ENCODE data around the gene KRT83. TPM values are rescaled to one million over a fixed set of nuclear protein-coding genes. Genes with fewer than 3 reads are reported as not detected.

Gene KRT83
- total RNA-seq (not detected in 2 replicates), polyA plus RNA-seq (not detected in 2 replicates), polyA minus RNA-seq (ENCODE audit: low replicate concordance) (not detected in 2 replicates)
- not detected in 2 replicates for polyA plus RNA-seq (2012)

- H3K4me1 ChIP-seq (ENCODE audit: control insufficient read depth, extremely low read depth, insufficient read depth, low read length): no peaks in the 10 kb centered on the region
- TF ChIP-seq CTCF (conservative IDR thresholded peaks at IDR 0.05 in 1 of 2, IDR thresholded peaks at IDR 0.05 in 1 of 2; ENCODE audit: low read depth in 1 of 2, low read length in 2 of 2) (no peak), EZH2 (IDR thresholded peaks at IDR 0.05; ENCODE audit: low read length, missing control alignments) (no peak)
- no peak within 1 kb of the TSS for H3K27ac ChIP-seq (ENCODE audit: insufficient read depth, low read length)
- no peak within 1 kb of the TSS for H3K9ac ChIP-seq (ENCODE audit: insufficient read depth, low read length)
- H2AFZ ChIP-seq (ENCODE audit: low read length): no peak within 1 kb of the TSS
- no peaks in the 10 kb centered on the region for H4K20me1 ChIP-seq (ENCODE audit: control insufficient read depth, extremely low read depth, insufficient read depth, low read length)
- H3K79me2 ChIP-seq (ENCODE audit: control insufficient read depth, insufficient read depth, low read length): no peaks in the 10 kb centered on the region
- peaks cover 36% of the 10 kb centered on the region for H3K27me3 ChIP-seq (ENCODE audit: control insufficient read depth, insufficient read depth, low read length)
- no peak within 1 kb of the TSS for H3K4me2 ChIP-seq (ENCODE audit: extremely low read depth, insufficient read depth, low read length)
- H3K4me3 ChIP-seq (replicated peaks in 1 of 4; ENCODE audit: control extremely low read depth in 1 of 4, insufficient read depth in 1 of 4, low read depth in 3 of 4, low read length in 4 of 4): no peak within 1 kb of the TSS
- no peaks in the 10 kb centered on the region for H3K36me3 ChIP-seq (ENCODE audit: control insufficient read depth, insufficient read depth, low read length)
- no peaks in the 10 kb centered on the region for H3K9me3 ChIP-seq (ENCODE audit: control insufficient read depth, insufficient read depth, low read depth, low read length)
- DNase-seq (ENCODE audit: low read depth in 2 of 2): no peak
These were observed at the start of gene KRT83 for GRCh38 chr12:52320784-52321400. KRT83 (minus strand) TSS chr12:52321398; CDS start chr12:52321335, 63 bp downstream.

- no peak overlapping the region for H3K9ac ChIP-seq (ENCODE audit: insufficient read depth, low read length)
- TF ChIP-seq CTCF (conservative IDR thresholded peaks at IDR 0.05 in 1 of 2, IDR thresholded peaks at IDR 0.05 in 1 of 2; ENCODE audit: low read depth in 1 of 2, low read length in 2 of 2): no peak
- TF ChIP-seq EZH2 (IDR thresholded peaks at IDR 0.05; ENCODE audit: low read length, missing control alignments): no peak
- H3K27ac ChIP-seq (ENCODE audit: insufficient read depth, low read length): no peak overlapping the region
- no peaks in the 10 kb centered on the region for H3K36me3 ChIP-seq (ENCODE audit: control insufficient read depth, insufficient read depth, low read length)
- H3K79me2 ChIP-seq (ENCODE audit: control insufficient read depth, insufficient read depth, low read length): no peaks in the 10 kb centered on the region
- no peak overlapping the region for H2AFZ ChIP-seq (ENCODE audit: low read length)
- H3K4me3 ChIP-seq (replicated peaks in 1 of 4; ENCODE audit: control extremely low read depth in 1 of 4, insufficient read depth in 1 of 4, low read depth in 3 of 4, low read length in 4 of 4): no peak overlapping the region
- no peaks in the 10 kb centered on the region for H4K20me1 ChIP-seq (ENCODE audit: control insufficient read depth, extremely low read depth, insufficient read depth, low read length)
- H3K27me3 ChIP-seq (ENCODE audit: control insufficient read depth, insufficient read depth, low read length): peaks cover 8% of the 10 kb centered on the region
- no peak overlapping the region for H3K4me2 ChIP-seq (ENCODE audit: extremely low read depth, insufficient read depth, low read length)
- H3K4me1 ChIP-seq (ENCODE audit: control insufficient read depth, extremely low read depth, insufficient read depth, low read length): no peaks in the 10 kb centered on the region
- no peak for DNase-seq (ENCODE audit: low read depth in 2 of 2)
- no peaks in the 10 kb centered on the region for H3K9me3 ChIP-seq (ENCODE audit: control insufficient read depth, insufficient read depth, low read depth, low read length)
These were observed 48.6 kb upstream of the KRT83 start for GRCh38 chr12:52369809-52370208.

- Histone ChIP-seq H4K20me1 (ENCODE audit: control insufficient read depth, extremely low read depth, insufficient read depth, low read length) (no peaks in the 10 kb centered on the region), H3K79me2 (ENCODE audit: control insufficient read depth, insufficient read depth, low read length) (no peaks in the 10 kb centered on the region), H3K9me3 (ENCODE audit: control insufficient read depth, insufficient read depth, low read depth, low read length) (no peaks in the 10 kb centered on the region), H3K4me2 (ENCODE audit: extremely low read depth, insufficient read depth, low read length) (no peak overlapping the region), H3K36me3 (ENCODE audit: control insufficient read depth, insufficient read depth, low read length) (no peaks in the 10 kb centered on the region), H3K4me3 (replicated peaks in 1 of 4; ENCODE audit: control extremely low read depth in 1 of 4, insufficient read depth in 1 of 4, low read depth in 3 of 4, low read length in 4 of 4) (no peak overlapping the region), H3K27ac (ENCODE audit: insufficient read depth, low read length) (no peak overlapping the region), H3K9ac (ENCODE audit: insufficient read depth, low read length) (no peak overlapping the region), H2AFZ (ENCODE audit: low read length) (no peak overlapping the region), H3K4me1 (ENCODE audit: control insufficient read depth, extremely low read depth, insufficient read depth, low read length) (no peaks in the 10 kb centered on the region), H3K27me3 (ENCODE audit: control insufficient read depth, insufficient read depth, low read length) (peaks cover 8% of the 10 kb centered on the region)
- TF ChIP-seq EZH2 (IDR thresholded peaks at IDR 0.05; ENCODE audit: low read length, missing control alignments) (no peak), CTCF (conservative IDR thresholded peaks at IDR 0.05 in 1 of 2, IDR thresholded peaks at IDR 0.05 in 1 of 2; ENCODE audit: low read depth in 1 of 2, low read length in 2 of 2) (no peak)
- DNase-seq (ENCODE audit: low read depth in 2 of 2): no peak
These were observed 48.0 kb upstream of the KRT83 start for GRCh38 chr12:52369211-52369610.

All from fibroblast of lung (primary cell).